Measurements from ENCODE around the gene WDFY2.

The WDFY2 gene

GRCh38 chr13:51814825-51815650 is 230.8 kb downstream of the WDFY2 start:
- Histone ChIP-seq H3K9ac (ENCODE audit: low read length in 5 of 5) (peak overlapping the region in 2 of 5 donors; percentile 31 to 50), H3K4me3 (ENCODE audit: low read depth in 1 of 5, low read length in 5 of 5) (peak overlapping the region; percentile 37 to 69 (median 56))

DNA sequence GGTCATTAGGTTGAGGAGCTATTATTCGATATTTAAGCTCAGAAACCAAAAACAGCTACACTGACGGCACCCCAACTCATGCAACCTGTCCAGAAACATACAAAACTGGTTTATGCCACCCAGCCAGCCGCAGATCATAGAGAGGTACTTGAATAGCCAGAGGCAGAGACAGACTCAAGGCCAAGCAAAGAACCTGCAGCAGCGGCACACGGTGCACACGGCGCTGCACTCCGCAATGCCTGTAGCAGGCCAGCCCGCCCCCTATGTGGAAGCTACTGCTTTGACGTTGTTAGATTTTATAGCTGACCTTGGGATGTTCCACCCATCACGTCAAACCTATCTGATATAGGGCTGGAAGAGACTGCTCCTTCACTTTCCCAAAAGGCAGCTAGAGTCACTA is 231.6 kb downstream of the WDFY2 start:
- Histone ChIP-seq H3K4me1 (ENCODE audit: control insufficient read depth in 5 of 5, insufficient read depth in 5 of 5, low read length in 5 of 5) (peaks cover 0 to 27% (median 22%) of the 10 kb centered on the region in 5 donors), H3K4me3 (ENCODE audit: low read depth in 1 of 5, low read length in 5 of 5) (no peak overlapping the region), H3K27me3 (ENCODE audit: control insufficient read depth in 5 of 5, insufficient read depth in 4 of 5, low read length in 5 of 5) (peaks cover 0 to 11% (median 5%) of the 10 kb centered on the region in 5 donors), H3K27ac (ENCODE audit: low read depth, low read length) (no peak overlapping the region), H3K36me3 (ENCODE audit: control insufficient read depth in 5 of 5, insufficient read depth in 5 of 5, low read length in 5 of 5) (no peaks in the 10 kb centered on the region), H3K9ac (ENCODE audit: low read length in 5 of 5) (no peak overlapping the region), H3K9me3 (ENCODE audit: control insufficient read depth in 5 of 5, low read length in 5 of 5) (no peaks in the 10 kb centered on the region)

More at GRCh38 chr13:51814825-51815650, 230.8 kb downstream of the WDFY2 start:
- H3K36me3 ChIP-seq (ENCODE audit: control insufficient read depth in 5 of 5, insufficient read depth in 5 of 5, low read length in 5 of 5) = no peaks in the 10 kb centered on the region
- H3K27ac ChIP-seq (ENCODE audit: low read depth, low read length) = no peak overlapping the region
- H3K9me3 ChIP-seq (ENCODE audit: control insufficient read depth in 5 of 5, low read length in 5 of 5) = no peaks in the 10 kb centered on the region
- H3K27me3 ChIP-seq (ENCODE audit: control insufficient read depth in 5 of 5, insufficient read depth in 4 of 5, low read length in 5 of 5) = peaks cover 0 to 11% (median 5%) of the 10 kb centered on the region in 5 donors
- peaks cover 0 to 27% (median 22%) of the 10 kb centered on the region in 5 donors for H3K4me1 ChIP-seq (ENCODE audit: control insufficient read depth in 5 of 5, insufficient read depth in 5 of 5, low read length in 5 of 5)

DNA sequence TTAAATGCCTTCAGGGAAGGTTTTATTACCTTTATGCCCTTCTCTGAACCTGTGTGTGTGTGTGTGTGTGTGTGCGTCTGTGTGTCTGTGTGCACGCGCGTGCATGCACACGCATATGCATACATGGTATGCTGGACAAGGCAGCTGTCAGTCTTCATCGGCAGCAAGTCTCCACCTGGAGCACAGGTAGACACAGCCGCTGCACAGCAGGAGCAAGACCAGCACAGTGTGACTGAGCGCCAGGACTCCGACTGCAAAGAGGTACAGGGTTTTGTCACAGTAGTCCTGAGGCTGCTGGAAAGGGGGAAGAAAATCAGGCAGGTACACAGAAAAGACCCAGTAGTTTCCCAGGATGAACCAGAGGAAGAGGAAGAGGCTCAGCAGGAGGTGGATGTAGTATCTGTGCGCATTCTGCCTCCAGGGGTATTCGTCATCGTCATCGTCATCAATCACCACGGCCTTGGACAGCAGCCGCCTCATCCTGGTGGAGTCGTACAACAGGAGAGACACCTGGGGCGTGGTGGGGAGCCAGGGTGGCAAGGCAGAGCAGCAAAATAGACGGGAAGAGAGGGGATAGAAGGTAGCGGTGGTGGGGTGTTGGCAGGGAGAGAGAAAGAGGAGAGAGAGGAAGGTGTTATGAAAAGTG is 232.5 kb downstream of the WDFY2 start:
- no peak overlapping the region for H3K4me3 ChIP-seq (ENCODE audit: low read depth in 1 of 5, low read length in 5 of 5)
- no peaks in the 10 kb centered on the region for H3K36me3 ChIP-seq (ENCODE audit: control insufficient read depth in 5 of 5, insufficient read depth in 5 of 5, low read length in 5 of 5)
- H3K27ac ChIP-seq (ENCODE audit: low read depth, low read length) = no peak overlapping the region
- peaks cover 0 to 27% (median 22%) of the 10 kb centered on the region in 5 donors for H3K4me1 ChIP-seq (ENCODE audit: control insufficient read depth in 5 of 5, insufficient read depth in 5 of 5, low read length in 5 of 5)
- H3K9me3 ChIP-seq (ENCODE audit: control insufficient read depth in 5 of 5, low read length in 5 of 5) = no peaks in the 10 kb centered on the region
- peaks cover 0 to 11% (median 5%) of the 10 kb centered on the region in 5 donors for H3K27me3 ChIP-seq (ENCODE audit: control insufficient read depth in 5 of 5, insufficient read depth in 4 of 5, low read length in 5 of 5)
- H3K9ac ChIP-seq (ENCODE audit: low read length in 5 of 5) = no peak overlapping the region
